CD14-positive monocyte (primary cell): ENCODE data around the gene ZNF280D. TPM values are rescaled to one million over a fixed set of nuclear protein-coding genes. Genes with fewer than 3 reads are reported as not detected.

ENCODE experiments used
- DNase-seq, 3 donors: peaks; one replicate each; pipeline ENCODE4 v3.0.0-alpha.2; 2011 to 2022
- H2AFZ ChIP-seq: 2 replicates; pipeline ENCODE4 v1.6.0; 2012; ENCODE audit warnings: mild to moderate bottlenecking, low read depth, low read length, inconsistent platforms; ENCODE audit not compliant: insufficient read depth, poor library complexity, severe bottlenecking
- H3K27ac ChIP-seq, 2 donors: 1 replicate in 1 of 2; 2 replicates in 1 of 2; pipeline ENCODE4 v1.5.1; 2012 to 2013; ENCODE audit warnings: low read length in 2 of 2, control low read depth in 1 of 2, inconsistent platforms in 1 of 2, low read depth in 1 of 2, mild to moderate bottlenecking in 1 of 2
- H3K27me3 ChIP-seq, 2 donors: one replicate each; pipeline versions ENCODE4 v1.6.0 to v1.6.1; 2011 to 2013; ENCODE audit warnings: low read length in 2 of 2; ENCODE audit not compliant: control insufficient read depth in 2 of 2, insufficient read depth in 2 of 2
- H3K36me3 ChIP-seq, 2 donors: replicated peaks in 1 of 2; 1 replicate in 1 of 2; 2 replicates in 1 of 2; pipeline versions ENCODE4 v1.5.1 to v1.6.1; 2012 to 2013; ENCODE audit warnings: low read length in 2 of 2, control low read depth in 1 of 2, inconsistent platforms in 1 of 2, mild to moderate bottlenecking in 1 of 2; ENCODE audit not compliant: insufficient read depth in 2 of 2, control insufficient read depth in 1 of 2
- H3K4me1 ChIP-seq, 2 donors: 1 replicate in 1 of 2; 2 replicates in 1 of 2; pipeline versions ENCODE4 v1.5.1 to v1.6.1; 2012 to 2013; ENCODE audit warnings: low read length in 2 of 2, control low read depth in 1 of 2, inconsistent platforms in 1 of 2, mild to moderate bottlenecking in 1 of 2, moderate library complexity in 1 of 2; ENCODE audit not compliant: insufficient read depth in 2 of 2, control insufficient read depth in 1 of 2
- H3K4me2 ChIP-seq: replicated peaks from 2 replicates; pipeline ENCODE3; 2012; ENCODE audit warnings: low read length, moderate library complexity, mild to moderate bottlenecking; ENCODE audit not compliant: poor library complexity, severe bottlenecking; ENCODE audit errors: extremely low read depth
- H3K4me3 ChIP-seq, 3 experiments: fragments of 200-600 bp in 1 of 3; sonication (generic) in 1 of 3; replicated peaks in 1 of 3; 1 replicate in 2 of 3; 2 replicates in 1 of 3; pipeline ENCODE4 v1.5.1; 2011 to 2013; ENCODE audit warnings: low read length in 3 of 3, mild to moderate bottlenecking in 3 of 3, control low read depth in 2 of 3, low read depth in 2 of 3, inconsistent platforms in 1 of 3, moderate library complexity in 1 of 3
- H3K79me2 ChIP-seq: 2 replicates; pipeline ENCODE4 v1.6.0; 2012; ENCODE audit warnings: mild to moderate bottlenecking, control low read depth, inconsistent platforms, low read length, moderate library complexity; ENCODE audit not compliant: insufficient read depth
- H3K9ac ChIP-seq: 2 replicates; pipeline ENCODE4 v1.6.0; 2017; ENCODE audit warnings: low read length, mild to moderate bottlenecking; ENCODE audit not compliant: insufficient read depth, poor library complexity, severe bottlenecking
- H3K9me3 ChIP-seq, 2 donors: replicated peaks in 1 of 2; 1 replicate in 1 of 2; 2 replicates in 1 of 2; pipeline versions ENCODE4 v1.5.1 to v1.6.1; 2012 to 2013; ENCODE audit warnings: low read length in 2 of 2, control low read depth in 1 of 2; ENCODE audit not compliant: control insufficient read depth in 1 of 2, insufficient read depth in 1 of 2
- H4K20me1 ChIP-seq: 2 replicates; pipeline ENCODE4 v1.6.0; 2012; ENCODE audit warnings: mild to moderate bottlenecking, low read length, control low read depth, moderate library complexity; ENCODE audit not compliant: insufficient read depth
- H3K27ac Mint-ChIP-seq, 7 donors: one replicate each; pipeline ENCODE4 v1.8.0; 2020; ENCODE audit warnings: mild to moderate bottlenecking in 7 of 7, mixed read lengths in 7 of 7, moderate library complexity in 6 of 7, inconsistent platforms in 2 of 7
- H3K27me3 Mint-ChIP-seq, 3 donors: one replicate each; pipeline ENCODE4 v1.8.0; 2021 to 2022; ENCODE audit warnings: low read depth in 3 of 3, mild to moderate bottlenecking in 3 of 3, mixed read lengths in 3 of 3, moderate library complexity in 3 of 3, inconsistent platforms in 1 of 3
- H3K36me3 Mint-ChIP-seq, 2 donors: one replicate each; pipeline ENCODE4 v1.8.0; 2020; ENCODE audit warnings: mixed read lengths in 2 of 2, inconsistent platforms in 1 of 2, mild to moderate bottlenecking in 1 of 2
- H3K4me1 Mint-ChIP-seq: one replicate; pipeline ENCODE4 v1.8.0; 2020; ENCODE audit warnings: mild to moderate bottlenecking, mixed read lengths
- H3K4me3 Mint-ChIP-seq, 2 donors: one replicate each; pipeline ENCODE4 v1.8.0; 2020; ENCODE audit warnings: mild to moderate bottlenecking in 2 of 2, mixed read lengths in 2 of 2, moderate library complexity in 1 of 2
- H3K9me3 Mint-ChIP-seq, 7 donors: one replicate each; pipeline ENCODE4 v1.8.0; 2020 to 2022; ENCODE audit warnings: mixed read lengths in 7 of 7, mild to moderate bottlenecking in 6 of 7, moderate library complexity in 6 of 7, inconsistent platforms in 2 of 7
- CTCF ChIP-seq: fragments of 200-600 bp; IDR thresholded peaks from one replicate; pipeline ENCODE4 v1.8.0; 2022; ENCODE audit warnings: antibody characterized with exemption, mild to moderate bottlenecking
- WGBS: methylation state at CpG from one replicate; pipeline ENCODE4 v1.1.5; 2013; ENCODE audit warnings: missing lambda C conversion rate; ENCODE audit not compliant: insufficient coverage; 5-methylcytosine and 5-hydroxymethylcytosine counted together
- intact Hi-C, 2 donors: fragments of 100-400 bp; cut with micrococcal nuclease; formaldehyde crosslinking; loops; one replicate each; pipeline versions ENCODE4 v1.15.0 to v1.15.1; 2023
- polyA plus RNA-seq, 3 donors: library from polyadenylated mRNA; depleted of rRNA in 1 of 3; unstranded in 2 of 3; stranded (reverse) in 1 of 3; fragments of 300-500 nt in 2 of 3; fragments of >200 nt in 1 of 3; fragmentation: Illumina TruSeq in 2 of 3; gene quantifications; 1 replicate in 2 of 3; 2 replicates in 1 of 3; pipeline ENCODE4 v1.2.3, GENCODE V29; 2012 to 2021

The ZNF280D gene
- polyA plus RNA-seq, 3 donors, result 5.1 to 14.2 (median 8.0) TPM

GRCh38 chr15:56667517-56667916 is 65.8 kb downstream of the ZNF280D start:
- no peaks in the 10 kb centered on the region for H3K4me1 ChIP-seq
- TF ChIP-seq CTCF, result no peak
- H3K9ac ChIP-seq, result no peak overlapping the region
- Mint-ChIP-seq H3K4me1 (no peaks in the 10 kb centered on the region), H3K27ac (no peak overlapping the region), H3K36me3 (peaks cover 69 to 71% of the 10 kb centered on the region in 2 donors), H3K4me3 (no peak overlapping the region), H3K27me3 (no peaks in the 10 kb centered on the region), H3K9me3 (peaks cover 0 to 2% (median 0%) of the 10 kb centered on the region in 7 donors)
- peaks cover 47 to 79% of the 10 kb centered on the region in 2 donors for H3K36me3 ChIP-seq
- no peaks in the 10 kb centered on the region for H3K9me3 ChIP-seq
- no peak overlapping the region for H3K4me2 ChIP-seq
- H3K27ac ChIP-seq, result peak overlapping the region in 1 of 2 donors; percentile 50
- no peak overlapping the region for H2AFZ ChIP-seq
- peak; percentile 1 to 45 (median 14) for DNase-seq
- no peaks in the 10 kb centered on the region for H3K27me3 ChIP-seq
- H3K79me2 ChIP-seq, result no peaks in the 10 kb centered on the region
- H4K20me1 ChIP-seq, result no peaks in the 10 kb centered on the region
- H3K4me3 ChIP-seq, result no peak overlapping the region
- WGBS, result no CpG with 5 or more reads among the region's 1 CpG
- intact Hi-C loops, result no loop called here

GRCh38 chr15:56660943-56661342 is 72.4 kb downstream of the ZNF280D start:
- Histone ChIP-seq H3K4me3 (no peak overlapping the region), H3K4me2 (no peak overlapping the region), H3K4me1 (no peaks in the 10 kb centered on the region), H3K27ac (no peak overlapping the region), H3K9me3 (no peaks in the 10 kb centered on the region), H2AFZ (no peak overlapping the region), H3K79me2 (no peaks in the 10 kb centered on the region), H3K36me3 (peaks cover 51 to 70% of the 10 kb centered on the region in 2 donors), H4K20me1 (no peaks in the 10 kb centered on the region), H3K9ac (no peak overlapping the region), H3K27me3 (no peaks in the 10 kb centered on the region)
- Mint-ChIP-seq H3K4me3 (no peak overlapping the region), H3K4me1 (no peaks in the 10 kb centered on the region), H3K27ac (no peak overlapping the region), H3K36me3 (peaks cover 56 to 63% of the 10 kb centered on the region in 2 donors), H3K27me3 (no peaks in the 10 kb centered on the region), H3K9me3 (peaks cover 0 to 2% (median 0%) of the 10 kb centered on the region in 7 donors)
- DNase-seq, result no peak
- TF ChIP-seq CTCF, result no peak
- intact Hi-C loops, result no loop called here
